Liver (tissue), 2 donors: ENCODE data around the gene CLDN16.

Experiments
- CTCF ChIP-seq: fragments of 150-350 bp; IDR thresholded peaks from 2 replicates; pipeline ENCODE4 v1.5.1; 2017; ENCODE audit warnings: improper control_type of control experiment, low read depth, low read length; ENCODE audit not compliant: missing input control
- YY1 ChIP-seq: IDR thresholded peaks from 2 replicates; pipeline ENCODE4 v1.6.1; 2016; ENCODE audit warnings: antibody characterized with exemption, mild to moderate bottlenecking
- donor health status: healthy.

GRCh38 chr3:190380184-190380583, 7.8 kb upstream of the CLDN16 start:
- TF ChIP-seq CTCF (no peak), YY1 (no peak)
